GM10266 (cell line): ENCODE data around the gene OR8I2.
"Not testable (repeated sequence)": the region's sequence is repeated elsewhere in the genome, so short reads cannot be mapped to it uniquely, and the experiment has no call there.

Experiments
- DNase-seq: peaks from one replicate; pipeline ENCODE4 v3.0.0; 2012; ENCODE audit errors: extremely low spot score
- CTCF ChIP-seq: IDR thresholded peaks from 2 replicates; pipeline ENCODE4 v1.5.1; 2012; ENCODE audit warnings: mild to moderate bottlenecking, low read depth; ENCODE audit not compliant: control insufficient read depth, insufficient read depth; ENCODE audit errors: missing control alignments

The OR8I2 gene

GRCh38 chr11:56093008-56093407, at the start of gene OR8I2:
OR8I2 (plus strand) TSS chr11:56093308; CDS start chr11:56093308, 0 bp downstream.
- no peak for TF ChIP-seq CTCF
- DNase-seq = no peak

- no peak for TF ChIP-seq CTCF
- no peak for DNase-seq
Measured at GRCh38 chr11:56045538-56045937, 47.6 kb upstream of the OR8I2 start.

DNA sequence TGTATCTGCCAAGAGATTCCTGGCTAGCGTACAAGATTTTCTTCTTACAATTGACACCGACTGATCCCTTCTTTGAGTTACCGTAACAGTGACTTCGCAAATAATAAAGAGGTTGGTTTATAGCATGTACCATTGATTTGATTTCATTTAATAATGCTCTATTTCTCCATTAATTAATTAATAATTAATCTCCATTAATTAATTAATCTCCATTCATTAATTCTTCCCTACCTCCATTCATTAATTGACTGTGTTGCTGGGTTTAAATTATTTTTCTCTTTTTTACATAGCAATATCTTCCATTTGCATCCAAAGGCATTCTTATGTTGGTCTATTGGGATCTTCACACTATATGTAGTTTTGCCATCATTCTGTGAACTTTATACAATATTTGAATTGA, 44.6 kb upstream of the OR8I2 start:
- DNase-seq = no peak
- TF ChIP-seq CTCF = no peak

GRCh38 chr11:56049487-56049886, 43.6 kb upstream of the OR8I2 start:
- TF ChIP-seq CTCF = no peak
- DNase-seq = no peak

GRCh38 chr11:56056366-56056765, 36.7 kb upstream of the OR8I2 start:
- not testable (repeated sequence) for DNase-seq

DNA sequence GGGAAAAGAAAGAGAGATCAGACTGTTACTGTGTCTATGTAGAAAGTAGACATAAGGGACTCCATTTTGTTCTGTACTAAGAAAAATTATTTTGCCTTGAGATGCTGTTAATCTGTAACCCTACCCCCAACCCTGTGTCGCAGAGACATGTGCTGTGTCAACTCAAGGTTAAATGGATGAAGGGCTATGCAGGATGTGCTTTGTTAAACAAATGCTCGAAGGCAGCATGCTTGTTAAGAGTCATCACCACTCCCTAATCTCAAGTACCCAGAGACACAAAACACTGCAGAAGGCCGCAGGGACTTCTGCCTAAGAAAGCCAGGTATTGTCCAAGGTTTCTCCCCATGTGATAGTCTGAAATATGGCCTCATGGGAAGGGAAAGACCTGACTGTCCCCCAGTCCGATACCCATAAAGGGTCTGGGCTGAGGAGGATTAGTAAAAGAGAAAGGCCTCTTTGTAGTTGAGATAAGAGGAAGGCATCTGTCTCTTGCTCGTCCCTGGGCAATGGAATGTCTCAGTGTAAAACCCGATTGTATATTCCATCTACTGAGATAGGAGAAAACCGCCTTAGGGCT, 35.4 kb upstream of the OR8I2 start:
- not testable (repeated sequence) for DNase-seq

GRCh38 chr11:56058260-56058780, 34.8 kb upstream of the OR8I2 start:
- not testable (repeated sequence) for DNase-seq

DNA sequence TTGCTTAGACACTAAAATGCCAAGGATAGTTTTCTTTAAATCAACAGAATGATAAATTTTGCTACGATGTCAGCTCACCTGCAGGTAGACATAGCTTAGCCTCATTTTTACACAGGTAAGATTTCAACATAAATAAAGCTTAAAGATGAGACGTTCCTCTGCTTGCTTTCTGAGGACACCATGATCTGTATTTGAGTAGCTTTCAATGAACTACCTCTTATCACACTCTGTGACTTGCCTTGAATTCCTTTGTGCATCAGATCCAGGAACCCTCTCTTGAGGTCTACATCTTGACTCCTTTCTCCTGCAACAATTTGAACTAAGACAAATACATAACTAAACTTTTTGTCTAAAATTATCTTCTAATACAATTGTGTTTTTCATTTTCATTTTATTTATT, 26.1 kb upstream of the OR8I2 start:
- no peak for TF ChIP-seq CTCF
- no peak for DNase-seq

- no peak for DNase-seq
- TF ChIP-seq CTCF = no peak
Measured at GRCh38 chr11:56089697-56090096, 3.4 kb upstream of the OR8I2 start.
